Glutamatergic neuron (in vitro differentiated cells): ENCODE measurements around the gene UGGT2. TPM values are rescaled to one million over a fixed set of nuclear protein-coding genes. Genes with fewer than 3 reads are reported as not detected.

ENCODE experiments used
- total RNA-seq: library from RNA; stranded (reverse); fragmentation: NEBNext Ultra II Directional; extraction: Animal tissue kit (Norgen Biotek cat#: 25700); gene quantifications from one replicate; pipeline ENCODE4 v1.2.1, GENCODE V29; 2021; ENCODE audit not compliant: unreplicated experiment

UGGT2 gene
- total RNA-seq, 1 donor from 2014 or later: 34.6 TPM

Other genes starting within 250 kb of the UGGT2 start
- 1.3 TPM for gene HS6ST3, start 36.7 kb upstream of the UGGT2 start, total RNA-seq